GM12878 (cell line): ENCODE measurements around the gene CLDN19.

Source experiments
- CBFB ChIP-seq: IDR thresholded peaks from 2 replicates; pipeline ENCODE4 v1.6.1; 2016; ENCODE audit warnings: antibody characterized with exemption, low read depth
- CEBPB ChIP-seq, 2 experiments: fragments of 150-350 bp in 1 of 2; IDR thresholded peaks; 2 replicates each; pipeline ENCODE4 v1.6.1; 2012 to 2014; ENCODE audit warnings: low read depth in 2 of 2, low read length in 2 of 2, borderline replicate concordance in 1 of 2, inconsistent platforms in 1 of 2
- CHD1 ChIP-seq: IDR thresholded peaks from 2 replicates; pipeline ENCODE4 v1.6.1; 2012; ENCODE audit warnings: low read depth, low read length, improper control_type of control experiment
- CTCF ChIP-seq, 3 experiments: IDR thresholded peaks in 2 of 3; conservative IDR thresholded peaks in 1 of 3; 2 replicates each; pipeline ENCODE4 v1.5.1; 2011; ENCODE audit warnings: low read depth in 3 of 3, low read length in 3 of 3, mild to moderate bottlenecking in 3 of 3, control low read depth in 2 of 3, moderate library complexity in 2 of 3, inconsistent platforms in 1 of 3, mixed read lengths in 1 of 3; ENCODE audit not compliant: control insufficient read depth in 2 of 3, insufficient read depth in 1 of 3; ENCODE audit errors: extremely low read depth in 1 of 3
- ELK1 ChIP-seq: IDR thresholded peaks from 2 replicates; pipeline ENCODE4 v1.6.1; 2012; ENCODE audit warnings: low read depth, low read length, improper control_type of control experiment
- EZH2 ChIP-seq: IDR thresholded peaks from 2 replicates; pipeline ENCODE4 v1.6.1; 2012; ENCODE audit warnings: low read depth, mild to moderate bottlenecking, control low read depth, inconsistent platforms, low read length, borderline replicate concordance; ENCODE audit not compliant: control insufficient read depth
- FOXM1 ChIP-seq: IDR thresholded peaks from 2 replicates; pipeline ENCODE4 v1.6.1; 2012; ENCODE audit warnings: low read depth, mild to moderate bottlenecking, inconsistent platforms, low read length, moderate library complexity
- MYC ChIP-seq: IDR thresholded peaks from 2 replicates; pipeline ENCODE4 v1.6.1; 2011; ENCODE audit warnings: mild to moderate bottlenecking, low read length, moderate library complexity, inconsistent platforms; ENCODE audit not compliant: insufficient read depth, insufficient replicate concordance, insufficient read length, severe bottlenecking
- POLR2AphosphoS5 ChIP-seq: IDR thresholded peaks from 2 replicates; pipeline ENCODE4 v1.6.1; 2011; ENCODE audit warnings: mild to moderate bottlenecking, low read length, inconsistent platforms
- REST ChIP-seq: IDR thresholded peaks from 2 replicates; pipeline ENCODE4 v1.6.1; 2012; ENCODE audit warnings: mild to moderate bottlenecking, low read depth, low read length
- SMC3 ChIP-seq: IDR thresholded peaks from 2 replicates; pipeline ENCODE4 v1.6.1; 2011; ENCODE audit warnings: low read length, improper control_type of control experiment, borderline replicate concordance
- ZBED1 ChIP-seq: IDR thresholded peaks from 2 replicates; pipeline ENCODE4 v1.6.1; 2016; ENCODE audit warnings: borderline replicate concordance
- ZBTB33 ChIP-seq: fragments of 450-650 bp; IDR thresholded peaks from 2 replicates; pipeline ENCODE4 v1.6.1; 2017; ENCODE audit warnings: mild to moderate bottlenecking
- ZNF622 ChIP-seq: fragments of 450-650 bp; IDR thresholded peaks from 2 replicates; pipeline ENCODE4 v1.6.1; 2017; ENCODE audit warnings: mild to moderate bottlenecking, inconsistent platforms

- no peak for TF ChIP-seq CTCF (IDR thresholded peaks at IDR 0.05 in 2 of 3, conservative IDR thresholded peaks at IDR 0.05 in 1 of 3; ENCODE audit: control insufficient read depth in 2 of 3, extremely low read depth in 1 of 3, insufficient read depth in 1 of 3, low read depth in 3 of 3, low read length in 3 of 3)
- no peak for TF ChIP-seq REST
- no peak for TF ChIP-seq CEBPB (IDR thresholded peaks at IDR 0.05; ENCODE audit: borderline replicate concordance in 1 of 2, low read depth in 2 of 2, low read length in 2 of 2)
- no peak for TF ChIP-seq ZBED1
- TF ChIP-seq ZNF622 = no peak
- TF ChIP-seq CHD1 = no peak
- no peak for TF ChIP-seq SMC3
- TF ChIP-seq POLR2AphosphoS5 = no peak
- TF ChIP-seq FOXM1 = no peak
- no peak for TF ChIP-seq CBFB
- no peak for TF ChIP-seq MYC
- TF ChIP-seq ELK1 = no peak
- no peak for TF ChIP-seq ZBTB33
- TF ChIP-seq EZH2 = no peak
Measured at GRCh38 chr1:42740851-42741580, 980 bp upstream of the CLDN19 start.
